GM12891 (cell line): ENCODE data around the gene PREX1.

ENCODE experiments used
- POLR2A ChIP-seq: IDR thresholded peaks from 2 replicates; pipeline ENCODE4 v1.6.1; 2011; ENCODE audit warnings: low read depth, low read length, control low read depth
- POLR2AphosphoS5 ChIP-seq: IDR thresholded peaks from 2 replicates; pipeline ENCODE4 v1.6.1; 2011; ENCODE audit warnings: low read depth, low read length, control low read depth
- POU2F2 ChIP-seq: IDR thresholded peaks from 2 replicates; pipeline ENCODE4 v1.6.1; 2011; ENCODE audit warnings: low read depth, mild to moderate bottlenecking, control low read depth, low read length, moderate library complexity
- SPI1 ChIP-seq: IDR thresholded peaks from 2 replicates; pipeline ENCODE4 v1.6.1; 2011; ENCODE audit warnings: low read depth, low read length, control low read depth
- TAF1 ChIP-seq: IDR thresholded peaks from 2 replicates; pipeline ENCODE4 v1.6.1; 2011; ENCODE audit warnings: low read depth, low read length, control low read depth

DNA sequence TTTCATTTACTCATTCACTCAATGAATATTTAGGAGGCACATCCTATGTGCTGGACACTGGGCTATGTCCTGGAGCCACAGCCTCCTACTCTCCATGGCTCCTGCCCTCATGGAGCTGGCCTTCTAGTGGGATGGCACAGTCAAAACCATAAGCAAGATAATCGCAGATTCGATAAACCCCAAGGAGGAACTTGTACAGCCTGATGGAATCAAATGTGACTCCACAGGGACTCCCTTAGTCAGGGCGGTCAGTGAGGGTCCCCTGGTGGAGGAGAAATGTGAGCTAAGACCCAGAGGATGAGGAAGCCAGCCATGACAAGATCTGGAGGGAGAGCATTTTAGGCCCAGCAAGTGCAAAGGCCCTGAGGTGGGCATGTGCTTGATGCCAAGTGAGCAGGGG, 211.9 kb downstream of the PREX1 start:
- TF ChIP-seq TAF1: no peak
- no peak for TF ChIP-seq POLR2A
- TF ChIP-seq POLR2AphosphoS5: no peak
- TF ChIP-seq SPI1: no peak
- no peak for TF ChIP-seq POU2F2
